Measurements from ENCODE around the gene TRMT6.

DNA sequence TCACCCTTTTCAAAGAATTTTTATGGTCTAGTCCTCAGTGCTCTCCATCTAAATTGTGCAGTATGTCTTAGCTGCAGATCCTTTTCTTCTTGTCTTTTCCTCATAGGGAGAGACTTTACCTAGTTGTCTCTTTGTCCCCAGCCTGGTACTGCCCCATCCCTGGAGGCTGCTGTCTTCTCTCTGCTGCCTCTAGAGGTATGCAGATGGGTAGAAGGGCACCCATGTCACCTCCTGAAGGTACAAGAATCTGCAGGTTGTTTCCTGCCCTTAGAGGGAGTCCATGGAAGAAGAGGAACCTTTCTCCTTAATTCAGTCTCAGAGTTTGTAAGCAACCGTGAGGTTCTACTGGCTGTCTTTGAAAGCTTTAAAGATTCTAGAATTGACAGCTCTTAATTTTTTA is 39.2 kb upstream of the TRMT6 start:
- TF ChIP-seq YY1 (IDR thresholded peaks at IDR 0.05; ENCODE audit: low read depth) (no peak), TEAD4 (IDR thresholded peaks at IDR 0.05) (no peak), TCF12 (IDR thresholded peaks at IDR 0.05; ENCODE audit: low read depth) (no peak), FOXM1 (IDR thresholded peaks at IDR 0.05; ENCODE audit: borderline replicate concordance, low read depth) (no peak), REST (IDR thresholded peaks at IDR 0.05; ENCODE audit: low read depth) (no peak)
- TF ChIP-seq, protein P1, sequence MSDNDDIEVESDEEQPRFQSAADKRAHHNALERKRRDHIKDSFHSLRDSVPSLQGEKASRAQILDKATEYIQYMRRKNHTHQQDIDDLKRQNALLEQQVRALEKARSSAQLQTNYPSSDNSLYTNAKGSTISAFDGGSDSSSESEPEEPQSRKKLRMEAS (IDR thresholded peaks at IDR 0.05), result no peak
